ENCODE results near the gene ZSWIM1.

ZSWIM1 gene

DNA sequence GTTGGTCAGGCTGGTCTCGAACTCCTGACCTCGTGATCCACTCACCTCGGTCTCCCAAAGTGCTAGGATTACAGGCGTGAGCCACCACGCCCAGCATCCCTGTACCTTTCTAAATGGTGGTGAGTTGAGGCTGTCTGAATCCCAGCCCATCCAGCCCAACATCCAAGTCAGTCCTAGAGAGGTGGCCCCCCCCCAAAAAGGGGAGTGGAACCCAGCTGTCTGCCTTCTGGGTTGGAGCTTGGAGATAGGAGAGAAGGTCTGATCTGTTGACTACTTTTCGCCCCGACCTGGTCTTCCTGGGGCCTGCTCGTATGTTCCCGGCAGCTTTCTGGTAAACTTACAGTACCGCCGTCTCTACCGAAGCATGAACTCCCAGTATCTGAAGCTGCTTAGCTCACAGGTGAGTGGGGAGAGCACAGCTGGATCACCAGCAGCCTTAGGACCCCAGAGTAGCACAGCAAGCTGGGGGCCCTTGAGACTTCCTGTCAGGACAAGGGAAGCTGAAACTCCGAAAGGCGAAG lies 15.7 kb downstream of the ZSWIM1 start:
- Histone ChIP-seq H3K4me2 (ENCODE audit: low read length) (no peak overlapping the region), H3K9ac (ENCODE audit: low read length) (no peak overlapping the region), H3K27ac (ENCODE audit: low read length) (no peak overlapping the region), H3K4me1 (ENCODE audit: low read length) (peaks cover 6% of the 10 kb centered on the region), H3K79me2 (ENCODE audit: low read length) (no peaks in the 10 kb centered on the region), H3K4me3 (ENCODE audit: low read length) (no peak overlapping the region), H4K20me1 (ENCODE audit: insufficient read depth, low read length) (no peaks in the 10 kb centered on the region), H3K27me3 (ENCODE audit: low read depth, low read length) (no peaks in the 10 kb centered on the region), H3K9me3 (ENCODE audit: insufficient read depth, low read length) (no peaks in the 10 kb centered on the region), H3K36me3 (replicated peaks; ENCODE audit: low read depth, low read length) (peaks cover 18% of the 10 kb centered on the region), H2AFZ (ENCODE audit: low read depth, low read length) (no peak overlapping the region)
- TF ChIP-seq, protein P1, sequence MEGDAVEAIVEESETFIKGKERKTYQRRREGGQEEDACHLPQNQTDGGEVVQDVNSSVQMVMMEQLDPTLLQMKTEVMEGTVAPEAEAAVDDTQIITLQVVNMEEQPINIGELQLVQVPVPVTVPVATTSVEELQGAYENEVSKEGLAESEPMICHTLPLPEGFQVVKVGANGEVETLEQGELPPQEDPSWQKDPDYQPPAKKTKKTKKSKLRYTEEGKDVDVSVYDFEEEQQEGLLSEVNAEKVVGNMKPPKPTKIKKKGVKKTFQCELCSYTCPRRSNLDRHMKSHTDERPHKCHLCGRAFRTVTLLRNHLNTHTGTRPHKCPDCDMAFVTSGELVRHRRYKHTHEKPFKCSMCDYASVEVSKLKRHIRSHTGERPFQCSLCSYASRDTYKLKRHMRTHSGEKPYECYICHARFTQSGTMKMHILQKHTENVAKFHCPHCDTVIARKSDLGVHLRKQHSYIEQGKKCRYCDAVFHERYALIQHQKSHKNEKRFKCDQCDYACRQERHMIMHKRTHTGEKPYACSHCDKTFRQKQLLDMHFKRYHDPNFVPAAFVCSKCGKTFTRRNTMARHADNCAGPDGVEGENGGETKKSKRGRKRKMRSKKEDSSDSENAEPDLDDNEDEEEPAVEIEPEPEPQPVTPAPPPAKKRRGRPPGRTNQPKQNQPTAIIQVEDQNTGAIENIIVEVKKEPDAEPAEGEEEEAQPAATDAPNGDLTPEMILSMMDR (IDR thresholded peaks at IDR 0.05; ENCODE audit: low read depth, low read length): no peak
- TF ChIP-seq EZH2phosphoT487 (IDR thresholded peaks at IDR 0.05; ENCODE audit: low read depth): no peak

DNA sequence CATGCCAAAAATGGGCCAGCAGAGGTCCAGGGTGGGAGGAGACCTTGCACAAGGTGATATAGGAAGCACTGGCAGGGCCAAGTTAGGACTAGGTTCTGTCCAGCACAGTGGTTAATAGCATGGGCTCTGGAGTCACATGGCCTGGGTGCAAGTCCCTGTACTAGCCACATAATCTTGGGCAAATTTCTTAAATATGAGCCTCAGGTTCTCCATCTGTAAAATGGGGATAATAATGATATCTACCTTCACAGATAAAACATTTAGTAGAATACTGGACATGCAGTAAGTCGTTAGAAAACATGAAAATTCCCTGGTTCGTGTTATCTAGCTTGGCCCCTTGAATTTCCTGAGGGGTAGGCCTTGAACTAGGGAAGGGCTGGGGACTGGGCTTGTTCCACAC lies 16.3 kb downstream of the ZSWIM1 start:
- H3K9me3 ChIP-seq (ENCODE audit: insufficient read depth, low read length): no peaks in the 10 kb centered on the region
- H3K27ac ChIP-seq (ENCODE audit: low read length): no peak overlapping the region
- TF ChIP-seq, protein P1 (IDR thresholded peaks at IDR 0.05; ENCODE audit: low read depth, low read length): no peak
- no peak for TF ChIP-seq EZH2phosphoT487 (IDR thresholded peaks at IDR 0.05; ENCODE audit: low read depth)
- H3K4me2 ChIP-seq (ENCODE audit: low read length): no peak overlapping the region
- peaks cover 18% of the 10 kb centered on the region for H3K36me3 ChIP-seq (replicated peaks; ENCODE audit: low read depth, low read length)
- no peak overlapping the region for H2AFZ ChIP-seq (ENCODE audit: low read depth, low read length)
- H3K79me2 ChIP-seq (ENCODE audit: low read length): no peaks in the 10 kb centered on the region
- no peak overlapping the region for H3K9ac ChIP-seq (ENCODE audit: low read length)
- H3K4me1 ChIP-seq (ENCODE audit: low read length): no peaks in the 10 kb centered on the region; the same call in 1 of the 2 replicates
- H4K20me1 ChIP-seq (ENCODE audit: insufficient read depth, low read length): no peaks in the 10 kb centered on the region
- H3K27me3 ChIP-seq (ENCODE audit: low read depth, low read length): no peaks in the 10 kb centered on the region
- no peak overlapping the region for H3K4me3 ChIP-seq (ENCODE audit: low read length)

DNA sequence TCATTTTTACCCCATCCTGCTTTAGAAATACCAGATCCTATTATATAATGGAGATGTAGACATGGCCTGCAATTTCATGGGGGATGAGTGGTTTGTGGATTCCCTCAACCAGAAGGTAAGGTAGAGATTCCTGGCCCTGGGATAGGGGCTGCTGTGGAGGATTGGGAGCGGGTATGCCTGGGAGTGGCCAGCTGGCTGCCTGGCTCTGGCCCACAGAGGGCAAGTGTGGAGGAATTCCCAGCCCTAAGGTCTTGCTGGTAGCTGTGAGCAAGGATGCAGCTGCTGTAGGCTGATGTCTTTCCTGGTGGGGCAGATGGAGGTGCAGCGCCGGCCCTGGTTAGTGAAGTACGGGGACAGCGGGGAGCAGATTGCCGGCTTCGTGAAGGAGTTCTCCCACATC lies 16.7 kb downstream of the ZSWIM1 start:
- no peak overlapping the region for H3K4me3 ChIP-seq (ENCODE audit: low read length)
- H2AFZ ChIP-seq (ENCODE audit: low read depth, low read length): no peak overlapping the region
- no peaks in the 10 kb centered on the region for H4K20me1 ChIP-seq (ENCODE audit: insufficient read depth, low read length)
- H3K79me2 ChIP-seq (ENCODE audit: low read length): no peaks in the 10 kb centered on the region
- H3K27ac ChIP-seq (ENCODE audit: low read length): no peak overlapping the region
- no peak for TF ChIP-seq EZH2phosphoT487 (IDR thresholded peaks at IDR 0.05; ENCODE audit: low read depth)
- TF ChIP-seq, protein P1 (IDR thresholded peaks at IDR 0.05; ENCODE audit: low read depth, low read length): no peak
- no peaks in the 10 kb centered on the region for H3K9me3 ChIP-seq (ENCODE audit: insufficient read depth, low read length)
- H3K9ac ChIP-seq (ENCODE audit: low read length): no peak overlapping the region
- H3K27me3 ChIP-seq (ENCODE audit: low read depth, low read length): no peaks in the 10 kb centered on the region
- H3K4me2 ChIP-seq (ENCODE audit: low read length): no peak overlapping the region
- H3K36me3 ChIP-seq (replicated peaks; ENCODE audit: low read depth, low read length): peaks cover 18% of the 10 kb centered on the region
- no peaks in the 10 kb centered on the region for H3K4me1 ChIP-seq (ENCODE audit: low read length)

DNA sequence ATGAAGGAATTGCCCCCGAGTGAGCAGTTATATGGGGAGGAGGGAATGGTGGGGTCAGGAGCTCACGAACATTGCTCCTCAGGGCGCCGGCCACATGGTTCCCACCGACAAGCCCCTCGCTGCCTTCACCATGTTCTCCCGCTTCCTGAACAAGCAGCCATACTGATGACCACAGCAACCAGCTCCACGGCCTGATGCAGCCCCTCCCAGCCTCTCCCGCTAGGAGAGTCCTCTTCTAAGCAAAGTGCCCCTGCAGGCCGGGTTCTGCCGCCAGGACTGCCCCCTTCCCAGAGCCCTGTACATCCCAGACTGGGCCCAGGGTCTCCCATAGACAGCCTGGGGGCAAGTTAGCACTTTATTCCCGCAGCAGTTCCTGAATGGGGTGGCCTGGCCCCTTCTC lies 17.3 kb downstream of the ZSWIM1 start:
- no peaks in the 10 kb centered on the region for H3K79me2 ChIP-seq (ENCODE audit: low read length)
- H3K9me3 ChIP-seq (ENCODE audit: insufficient read depth, low read length): no peaks in the 10 kb centered on the region
- no peak overlapping the region for H3K9ac ChIP-seq (ENCODE audit: low read length)
- H4K20me1 ChIP-seq (ENCODE audit: insufficient read depth, low read length): no peaks in the 10 kb centered on the region
- no peaks in the 10 kb centered on the region for H3K4me1 ChIP-seq (ENCODE audit: low read length)
- H2AFZ ChIP-seq (ENCODE audit: low read depth, low read length): no peak overlapping the region
- no peak overlapping the region for H3K27ac ChIP-seq (ENCODE audit: low read length)
- TF ChIP-seq EZH2phosphoT487 (IDR thresholded peaks at IDR 0.05; ENCODE audit: low read depth): no peak
- TF ChIP-seq, protein P1 (IDR thresholded peaks at IDR 0.05; ENCODE audit: low read depth, low read length): no peak
- no peaks in the 10 kb centered on the region for H3K27me3 ChIP-seq (ENCODE audit: low read depth, low read length)
- H3K36me3 ChIP-seq (replicated peaks; ENCODE audit: low read depth, low read length): peaks cover 18% of the 10 kb centered on the region
- H3K4me3 ChIP-seq (ENCODE audit: low read length): no peak overlapping the region
- H3K4me2 ChIP-seq (ENCODE audit: low read length): no peak overlapping the region
